ENCODE measurements around the gene MOB1A.

DNA sequence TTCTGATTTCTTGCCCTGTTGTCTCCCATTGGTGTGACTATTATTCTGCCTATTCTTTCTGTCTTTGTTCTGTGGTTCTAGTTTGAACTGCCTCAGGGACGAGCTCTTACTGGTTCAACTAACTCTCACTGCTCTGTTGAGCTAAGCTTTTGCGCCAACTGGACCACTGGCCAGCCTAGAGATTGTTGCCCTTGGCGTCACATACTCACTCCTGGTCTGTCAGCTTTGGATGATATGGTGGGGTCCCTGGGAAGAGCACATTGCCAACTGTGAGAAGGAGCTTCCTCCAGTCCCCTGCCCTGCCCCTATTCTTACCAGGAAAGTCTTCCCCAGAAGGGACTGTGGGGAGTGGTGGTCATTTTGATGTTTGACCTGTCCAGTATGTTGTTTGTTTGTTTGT is 25.8 kb upstream of the MOB1A start:
- TF ChIP-seq CTCF (IDR thresholded peaks at IDR 0.05; ENCODE audit: poor library complexity, severe bottlenecking) (no peak), REST (IDR thresholded peaks at IDR 0.05; ENCODE audit: borderline replicate concordance) (no peak), POLR2AphosphoS5 (IDR thresholded peaks at IDR 0.05) (no peak)

Measured in neural cell (in vitro differentiated cells).